WTC11 (cell line): ENCODE results near the gene BRMS1. TPM values are rescaled to one million over a fixed set of nuclear protein-coding genes. Genes with fewer than 3 reads are reported as not detected.

Experiments used
- ATAC-seq: fragments of 200-7000 bp; cut with Tn5 transposase; 2 replicates; pipeline ENCODE4 v1.10.0; 2021; ENCODE audit warnings: mild to moderate bottlenecking, moderate library complexity
- CTCF ChIA-PET: fragments of 300-600 bp; sonication (Branson Sonifier 250); formaldehyde crosslinking; loops from one replicate; lab custom pipeline; 2021; ENCODE audit warnings: antibody characterized with exemption; lab: Charles Lee
- POLR2A ChIA-PET: fragments of 350-600 bp; sonication (Branson Sonifier 250); formaldehyde crosslinking; loops from one replicate; lab custom pipeline; 2021; ENCODE audit warnings: antibody characterized with exemption; lab: Charles Lee
- DNase-seq: peaks from one replicate; pipeline ENCODE4 v3.0.0; 2021; ENCODE audit warnings: low spot score
- H3K27ac Mint-ChIP-seq: 2 replicates; pipeline ENCODE4 v1.8.0; 2021; ENCODE audit warnings: mixed read lengths
- H3K27me3 Mint-ChIP-seq: 2 replicates; pipeline ENCODE4 v1.8.0; 2021; ENCODE audit warnings: low read depth, mild to moderate bottlenecking, moderate library complexity, mixed read lengths
- H3K36me3 Mint-ChIP-seq: 2 replicates; pipeline ENCODE4 v1.8.0; 2021; ENCODE audit warnings: mixed read lengths
- H3K4me1 Mint-ChIP-seq: 2 replicates; pipeline ENCODE4 v1.8.0; 2022; ENCODE audit warnings: mixed read lengths
- H3K4me3 Mint-ChIP-seq: 2 replicates; pipeline ENCODE4 v1.8.0; 2021; ENCODE audit warnings: mild to moderate bottlenecking, moderate library complexity, mixed read lengths
- H3K9me3 Mint-ChIP-seq: 2 replicates; pipeline ENCODE4 v1.8.0; 2021; ENCODE audit warnings: mixed read lengths
- ETV6 ChIP-seq: sonication (generic); formaldehyde crosslinking; IDR thresholded peaks from 2 replicates; pipeline ENCODE4 v1.8.1; 2022; ENCODE audit warnings: mild to moderate bottlenecking, missing genetic modification reagents
- FOXK1 ChIP-seq: sonication (generic); formaldehyde crosslinking; IDR thresholded peaks from 2 replicates; pipeline ENCODE4 v1.8.0; 2022; ENCODE audit warnings: mild to moderate bottlenecking, moderate library complexity, missing genetic modification reagents
- MAX ChIP-seq: sonication (generic); formaldehyde crosslinking; IDR thresholded peaks from 2 replicates; pipeline ENCODE4 v1.8.0; 2022; ENCODE audit warnings: mild to moderate bottlenecking, missing genetic modification reagents
- OVOL2 ChIP-seq: fragments of 250-450 bp; sonication (Bioruptor Pico); IDR thresholded peaks from 2 replicates; pipeline ENCODE4 v1.9.0; 2021; ENCODE audit warnings: mild to moderate bottlenecking, borderline replicate concordance
- TCF7 ChIP-seq: sonication (generic); formaldehyde crosslinking; IDR thresholded peaks from 2 replicates; pipeline ENCODE4 v1.8.0; 2022; ENCODE audit warnings: mild to moderate bottlenecking, low read depth, missing genetic modification reagents, moderate library complexity
- TEAD4 ChIP-seq: sonication (generic); formaldehyde crosslinking; IDR thresholded peaks from 2 replicates; pipeline ENCODE4 v1.8.0; 2022; ENCODE audit warnings: mild to moderate bottlenecking, missing genetic modification reagents
- ZNF281 ChIP-seq: sonication (generic); formaldehyde crosslinking; IDR thresholded peaks from 2 replicates; pipeline ENCODE4 v1.8.0; 2023; ENCODE audit warnings: mild to moderate bottlenecking, missing genetic modification reagents
- ZNF512 ChIP-seq: sonication (generic); formaldehyde crosslinking; IDR thresholded peaks from 2 replicates; pipeline ENCODE4 v1.8.1; 2022; ENCODE audit warnings: missing genetic modification reagents, borderline replicate concordance
- total RNA-seq: library from RNA; stranded (reverse); gene quantifications from 3 replicates; pipeline ENCODE4 v1.2.3, GENCODE V29; 2021
- TF ChIP-seq, protein P1 (sequence below): sonication (generic); formaldehyde crosslinking; IDR thresholded peaks from 2 replicates; pipeline ENCODE4 v1.8.1; 2023; ENCODE audit warnings: mild to moderate bottlenecking, moderate library complexity, missing genetic modification reagents
- TF ChIP-seq, protein P2 (sequence below): fragments of 250-450 bp; sonication (Bioruptor Pico); IDR thresholded peaks from 2 replicates; pipeline ENCODE4 v1.9.0; 2021; ENCODE audit warnings: moderate library complexity, mild to moderate bottlenecking, inconsistent platforms, borderline replicate concordance
- TF ChIP-seq, protein P3 (sequence below): sonication (generic); formaldehyde crosslinking; conservative IDR thresholded peaks from 2 replicates; pipeline ENCODE4 v1.8.1; 2023; ENCODE audit warnings: mild to moderate bottlenecking, low read depth, missing genetic modification reagents, moderate library complexity

Gene BRMS1
- total RNA-seq, 1 experiment from 2014 or later: 44.5 TPM

DNA sequence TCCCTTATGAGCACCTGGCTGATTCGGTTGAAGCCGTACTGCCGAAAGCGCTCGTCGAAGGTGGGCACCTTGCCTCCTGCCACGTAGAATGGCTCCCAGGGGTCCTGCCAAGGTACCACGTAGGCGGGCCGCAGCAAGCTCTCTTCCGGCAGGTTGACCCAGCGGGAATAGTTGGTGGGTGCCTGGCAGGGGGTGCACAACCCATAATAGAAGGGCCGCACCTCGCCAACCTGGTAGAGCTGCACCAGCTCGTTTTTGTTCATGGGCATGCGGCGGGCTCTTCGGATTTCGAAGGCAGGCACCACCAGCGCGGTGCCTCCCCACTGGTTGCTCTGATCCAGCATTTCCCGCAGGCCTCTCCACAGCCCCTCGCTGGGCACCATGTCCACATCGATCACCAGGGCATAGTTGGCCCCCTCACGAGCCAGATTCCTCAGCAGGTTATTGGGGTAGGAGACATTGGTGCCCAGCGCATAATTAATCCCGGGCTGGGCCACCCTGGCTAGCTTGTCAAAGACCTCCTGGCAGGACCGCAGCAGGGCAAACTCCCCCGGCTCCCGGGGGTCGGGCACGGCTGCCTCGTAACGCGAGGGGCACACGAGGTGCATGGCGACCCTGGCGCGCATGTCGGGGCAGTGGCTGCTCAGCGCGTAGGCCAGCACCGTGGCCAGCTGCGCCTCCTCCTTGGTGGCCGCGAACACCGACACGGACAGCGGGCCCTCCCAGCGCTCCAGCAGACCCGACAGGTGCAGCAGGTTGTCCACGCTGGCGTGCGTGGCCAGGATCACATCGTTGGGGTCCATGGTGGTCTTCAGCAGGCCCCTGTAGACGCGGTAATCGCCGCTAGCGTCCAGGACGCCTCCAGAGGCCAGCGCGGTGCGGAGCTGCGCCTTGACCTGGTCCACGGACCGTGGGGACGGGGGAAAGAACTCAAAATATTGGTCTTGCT is 1.8 kb upstream of the BRMS1 start:
- POLR2A ChIA-PET: interaction anchor here (0.6 kb wide), 1 partner anchor 10 kb away, joined by 3 read pairs; no protein-coding TSS in a partner anchor
- no peak for DNase-seq
- Mint-ChIP-seq H3K36me3 (peaks cover 8% of the 10 kb centered on the region), H3K27ac (no peak overlapping the region), H3K27me3 (peaks cover 6% of the 10 kb centered on the region; the same call in 1 of the 2 replicates), H3K4me1 (peaks cover 26% of the 10 kb centered on the region), H3K9me3 (no peaks in the 10 kb centered on the region), H3K4me3 (peak overlapping the region; percentile 96)
- no peak for ATAC-seq
- CTCF ChIA-PET: interaction anchor here (1.2 to 3.2 kb wide), 6 partner anchors 14 to 92 kb away, joined by 3 to 35 read pairs (median 6); partner anchors contain the start of gene MRPL11
- TF ChIP-seq, protein P1, sequence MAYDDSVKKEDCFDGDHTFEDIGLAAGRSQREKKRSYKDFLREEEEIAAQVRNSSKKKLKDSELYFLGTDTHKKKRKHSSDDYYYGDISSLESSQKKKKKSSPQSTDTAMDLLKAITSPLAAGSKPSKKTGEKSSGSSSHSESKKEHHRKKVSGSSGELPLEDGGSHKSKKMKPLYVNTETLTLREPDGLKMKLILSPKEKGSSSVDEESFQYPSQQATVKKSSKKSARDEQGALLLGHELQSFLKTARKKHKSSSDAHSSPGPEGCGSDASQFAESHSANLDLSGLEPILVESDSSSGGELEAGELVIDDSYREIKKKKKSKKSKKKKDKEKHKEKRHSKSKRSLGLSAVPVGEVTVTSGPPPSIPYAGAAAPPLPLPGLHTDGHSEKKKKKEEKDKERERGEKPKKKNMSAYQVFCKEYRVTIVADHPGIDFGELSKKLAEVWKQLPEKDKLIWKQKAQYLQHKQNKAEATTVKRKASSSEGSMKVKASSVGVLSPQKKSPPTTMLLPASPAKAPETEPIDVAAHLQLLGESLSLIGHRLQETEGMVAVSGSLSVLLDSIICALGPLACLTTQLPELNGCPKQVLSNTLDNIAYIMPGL (CRISPR knock-in tag): peak; percentile 54; the same call in 1 of the 2 replicates
- no peak for TF ChIP-seq OVOL2 (CRISPR knock-in tag)
- 0 out of 2 replicates have a peak, but pooled peaks have one; percentile 8 for TF ChIP-seq ETV6 (CRISPR knock-in tag)
- 0 out of 2 replicates have a peak, but pooled peaks have one; percentile 13 for TF ChIP-seq FOXK1 (CRISPR knock-in tag)
- TF ChIP-seq ZNF512 (CRISPR knock-in tag): no peak
- peak; percentile 27; the same call in 1 of the 2 replicates for TF ChIP-seq TCF7 (CRISPR knock-in tag)
- TF ChIP-seq MAX (CRISPR knock-in tag): peak; percentile 64; the same call in 1 of the 2 replicates
- 0 out of 2 replicates have a peak, but pooled peaks have one; percentile 43 for TF ChIP-seq ZNF281 (CRISPR knock-in tag)
- TF ChIP-seq, all 79 proteins: peak for 6

DNA sequence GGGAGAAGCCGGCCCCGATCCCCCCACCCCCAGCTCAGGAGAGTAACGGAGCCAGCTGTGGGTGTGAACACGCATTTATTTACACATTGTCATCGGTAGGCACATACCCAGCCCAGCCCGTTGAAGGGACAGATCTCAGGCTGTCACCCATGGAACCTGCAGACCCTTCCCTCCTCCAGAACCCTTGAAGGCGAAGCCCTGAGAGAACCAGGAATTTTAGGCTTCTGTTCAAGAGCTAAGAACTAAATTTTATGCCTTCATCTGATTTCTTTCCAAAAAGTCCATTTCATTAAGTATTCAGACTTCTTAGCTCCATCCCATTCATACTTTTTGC is 379 bp upstream of the BRMS1 start:
- DNase-seq (no peak), ATAC-seq (no peak)
- Mint-ChIP-seq H3K4me3 (peak overlapping the region; percentile 96), H3K4me1 (peaks cover 26% of the 10 kb centered on the region), H3K36me3 (peaks cover 10% of the 10 kb centered on the region), H3K27me3 (peaks cover 4% of the 10 kb centered on the region; the same call in 1 of the 2 replicates), H3K9me3 (no peaks in the 10 kb centered on the region), H3K27ac (peak overlapping the region; percentile 95)
- CTCF ChIA-PET: interaction anchor here (0.6 to 2.9 kb wide), 6 partner anchors 13 to 41 kb away, joined by 3 to 20 read pairs (median 6); no protein-coding TSS in a partner anchor
- POLR2A ChIA-PET: interaction anchor here (0.6 to 1.3 kb wide), 3 partner anchors 9 to 33 kb away, joined by 3 read pairs; partner anchors contain the start of genes RIN1 and SLC29A2
- no peak for TF ChIP-seq TEAD4 (CRISPR knock-in tag)
- TF ChIP-seq, protein P2, sequence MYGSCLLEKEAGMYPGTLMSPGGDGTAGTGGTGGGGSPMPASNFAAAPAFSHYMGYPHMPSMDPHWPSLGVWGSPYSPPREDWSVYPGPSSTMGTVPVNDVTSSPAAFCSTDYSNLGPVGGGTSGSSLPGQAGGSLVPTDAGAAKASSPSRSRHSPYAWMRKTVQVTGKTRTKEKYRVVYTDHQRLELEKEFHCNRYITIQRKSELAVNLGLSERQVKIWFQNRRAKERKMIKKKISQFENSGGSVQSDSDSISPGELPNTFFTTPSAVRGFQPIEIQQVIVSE (CRISPR knock-in tag): no peak
- TF ChIP-seq, protein P3, sequence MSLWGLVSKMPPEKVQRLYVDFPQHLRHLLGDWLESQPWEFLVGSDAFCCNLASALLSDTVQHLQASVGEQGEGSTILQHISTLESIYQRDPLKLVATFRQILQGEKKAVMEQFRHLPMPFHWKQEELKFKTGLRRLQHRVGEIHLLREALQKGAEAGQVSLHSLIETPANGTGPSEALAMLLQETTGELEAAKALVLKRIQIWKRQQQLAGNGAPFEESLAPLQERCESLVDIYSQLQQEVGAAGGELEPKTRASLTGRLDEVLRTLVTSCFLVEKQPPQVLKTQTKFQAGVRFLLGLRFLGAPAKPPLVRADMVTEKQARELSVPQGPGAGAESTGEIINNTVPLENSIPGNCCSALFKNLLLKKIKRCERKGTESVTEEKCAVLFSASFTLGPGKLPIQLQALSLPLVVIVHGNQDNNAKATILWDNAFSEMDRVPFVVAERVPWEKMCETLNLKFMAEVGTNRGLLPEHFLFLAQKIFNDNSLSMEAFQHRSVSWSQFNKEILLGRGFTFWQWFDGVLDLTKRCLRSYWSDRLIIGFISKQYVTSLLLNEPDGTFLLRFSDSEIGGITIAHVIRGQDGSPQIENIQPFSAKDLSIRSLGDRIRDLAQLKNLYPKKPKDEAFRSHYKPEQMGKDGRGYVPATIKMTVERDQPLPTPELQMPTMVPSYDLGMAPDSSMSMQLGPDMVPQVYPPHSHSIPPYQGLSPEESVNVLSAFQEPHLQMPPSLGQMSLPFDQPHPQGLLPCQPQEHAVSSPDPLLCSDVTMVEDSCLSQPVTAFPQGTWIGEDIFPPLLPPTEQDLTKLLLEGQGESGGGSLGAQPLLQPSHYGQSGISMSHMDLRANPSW (CRISPR knock-in tag): no peak
